Measurements from ENCODE around the gene INPP5A.
"Not testable (repeated sequence)": the region's sequence is repeated elsewhere in the genome, so short reads cannot be mapped to it uniquely, and the experiment has no call there.

The INPP5A gene

DNA sequence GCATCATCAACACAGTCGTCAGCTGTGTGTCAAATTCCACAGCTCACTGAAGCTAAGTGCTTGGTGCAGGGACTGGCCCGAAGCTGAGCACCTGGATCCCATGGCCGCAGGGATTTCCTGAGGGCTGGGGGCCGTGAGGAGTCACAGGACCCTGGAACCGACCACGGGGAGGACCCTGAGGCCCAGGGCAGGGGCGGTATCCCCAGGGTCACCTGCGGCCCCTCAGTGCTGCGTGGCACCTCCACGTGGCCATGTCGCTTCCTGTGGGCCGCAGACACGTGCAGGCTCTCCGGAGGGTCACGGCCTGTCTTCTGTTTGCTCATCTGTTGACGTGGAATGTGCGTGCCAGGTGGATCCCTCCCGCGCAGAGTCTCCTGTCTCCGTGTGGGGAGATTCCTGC is 194.9 kb downstream of the INPP5A start:
- DNase-seq: no peak

DNA sequence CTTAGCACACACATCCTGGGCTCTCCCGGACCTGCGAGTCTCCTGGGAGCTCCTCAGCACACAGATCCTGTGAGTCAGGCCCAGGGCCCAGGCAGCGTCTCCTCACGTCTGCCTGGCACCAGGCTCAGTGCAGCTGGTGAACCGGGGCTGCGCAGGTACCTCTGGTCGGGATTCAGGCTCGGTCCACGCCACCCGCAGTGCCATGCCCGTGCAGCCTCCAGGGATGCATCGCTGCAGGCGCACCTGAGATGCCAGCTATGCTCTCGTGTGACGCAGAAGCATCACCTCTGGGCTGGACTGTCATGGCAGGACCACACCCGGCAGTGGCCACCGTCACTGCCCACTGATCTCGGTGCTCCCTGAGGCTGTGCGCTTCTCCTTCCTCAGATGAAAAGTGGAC is 196.3 kb downstream of the INPP5A start:
- DNase-seq: no peak

DNA sequence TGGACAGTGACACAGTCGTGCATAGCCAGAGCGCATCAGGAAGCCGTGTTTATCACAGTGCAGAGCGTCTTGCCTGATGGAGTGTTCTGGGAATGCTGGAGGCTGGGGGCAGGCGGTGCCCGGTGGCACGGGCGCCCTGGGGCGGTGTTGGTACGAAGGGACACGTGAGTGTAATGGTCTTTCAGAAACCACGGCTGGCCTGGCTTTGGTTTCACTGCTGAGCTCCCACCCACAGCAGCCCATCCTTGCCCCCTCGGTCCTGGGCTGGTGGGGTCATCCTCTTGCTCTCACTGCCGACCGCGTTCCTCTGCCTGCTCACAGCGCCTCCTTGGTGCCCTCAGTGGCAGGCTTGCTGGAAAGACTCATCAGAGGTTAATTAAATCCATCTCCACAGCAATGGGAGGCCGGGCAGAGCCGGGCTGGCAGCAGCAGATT is 197.8 kb downstream of the INPP5A start:
- DNase-seq: no peak

DNA sequence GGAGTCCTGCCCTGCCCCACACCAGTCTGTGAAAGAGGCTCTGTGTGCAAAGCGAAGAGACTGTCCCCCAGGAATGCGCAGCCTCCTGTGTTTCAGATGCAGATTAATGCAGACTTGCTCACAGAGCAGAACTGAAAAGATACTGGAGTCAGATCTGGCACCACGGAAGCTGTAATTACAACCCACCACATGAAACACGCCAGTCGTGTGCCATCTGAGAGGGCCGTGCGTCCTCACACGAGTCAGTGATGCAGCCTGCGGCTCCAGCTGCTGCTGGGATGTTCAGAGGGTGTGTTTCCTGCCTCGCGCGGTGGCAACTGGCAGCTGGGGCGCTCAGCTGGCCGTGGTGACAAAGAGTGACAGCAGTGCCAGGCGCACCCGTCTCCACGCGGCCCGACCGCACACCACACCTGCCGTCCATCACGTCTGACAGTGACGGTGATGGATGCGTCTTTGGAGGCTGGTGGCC is 198.4 kb downstream of the INPP5A start:
- DNase-seq: no peak

DNA sequence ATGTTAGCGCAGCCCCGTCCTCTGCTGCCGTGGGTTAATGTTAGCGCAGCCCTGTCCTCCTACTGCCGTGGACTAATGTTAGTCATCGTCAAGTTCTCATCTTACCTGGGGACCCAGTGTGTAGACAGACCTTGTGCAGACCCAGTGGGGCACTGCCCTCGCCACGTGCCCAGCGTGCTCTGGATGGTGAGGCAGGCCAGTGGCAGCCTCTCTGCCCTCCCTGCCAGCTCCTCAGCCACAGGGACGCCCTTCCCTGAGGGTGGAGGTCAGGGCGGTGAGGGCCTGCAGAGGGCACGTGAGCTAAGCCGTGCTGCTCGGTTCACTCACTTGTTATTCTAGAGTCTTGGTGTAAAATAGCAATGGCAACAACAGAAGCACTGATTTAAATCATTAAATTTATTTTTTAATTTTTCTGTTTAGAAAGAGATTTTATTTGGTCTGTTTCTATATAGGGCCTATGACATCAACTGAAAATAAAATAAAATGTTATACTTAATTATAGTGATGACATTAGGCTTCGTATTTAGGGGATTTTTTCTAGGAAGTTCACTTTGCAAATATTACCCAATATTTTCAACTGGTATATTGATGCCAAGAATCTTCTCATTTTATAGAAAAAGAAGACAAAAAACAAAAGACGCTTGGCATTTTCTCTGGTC is 199.9 kb downstream of the INPP5A start:
- DNase-seq: no peak

DNA sequence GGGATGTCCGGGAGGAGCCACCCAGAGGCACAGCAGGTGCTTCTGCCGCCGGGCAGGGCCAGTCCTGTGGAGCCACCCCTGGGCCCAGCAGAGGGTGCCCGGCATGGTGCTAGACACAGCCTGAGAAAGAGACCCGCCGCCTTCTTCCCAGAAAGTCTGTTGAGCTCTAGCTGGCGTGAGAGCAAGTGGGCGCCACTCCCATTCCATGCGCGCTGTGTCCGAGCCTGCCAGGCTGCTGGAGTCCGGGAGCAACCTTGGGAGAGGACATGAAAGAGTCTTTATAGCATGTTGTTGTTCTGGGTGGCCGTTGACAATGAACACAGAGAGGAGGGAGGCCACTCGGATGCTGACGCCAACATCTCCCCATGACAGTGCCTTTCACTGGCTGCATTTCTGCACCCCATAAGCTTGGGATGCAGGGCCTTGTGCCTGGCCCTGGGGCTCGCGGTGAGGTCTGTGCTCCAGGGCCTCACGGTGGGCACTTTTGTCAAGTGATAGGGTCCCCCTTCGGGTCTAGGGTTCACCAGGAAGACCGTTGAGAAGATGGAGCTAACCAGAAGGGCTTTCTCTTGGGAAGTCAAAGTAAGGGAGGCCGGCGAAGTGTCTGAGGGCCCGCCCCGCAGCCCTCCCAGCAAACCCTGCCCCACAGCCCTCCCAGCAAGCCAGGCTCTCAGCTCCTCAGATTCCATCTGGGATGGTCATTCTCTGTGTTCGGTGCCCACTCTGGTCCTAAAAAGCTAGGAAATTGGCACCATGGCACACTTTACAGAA is 201.1 kb downstream of the INPP5A start:
- DNase-seq: no peak

DNA sequence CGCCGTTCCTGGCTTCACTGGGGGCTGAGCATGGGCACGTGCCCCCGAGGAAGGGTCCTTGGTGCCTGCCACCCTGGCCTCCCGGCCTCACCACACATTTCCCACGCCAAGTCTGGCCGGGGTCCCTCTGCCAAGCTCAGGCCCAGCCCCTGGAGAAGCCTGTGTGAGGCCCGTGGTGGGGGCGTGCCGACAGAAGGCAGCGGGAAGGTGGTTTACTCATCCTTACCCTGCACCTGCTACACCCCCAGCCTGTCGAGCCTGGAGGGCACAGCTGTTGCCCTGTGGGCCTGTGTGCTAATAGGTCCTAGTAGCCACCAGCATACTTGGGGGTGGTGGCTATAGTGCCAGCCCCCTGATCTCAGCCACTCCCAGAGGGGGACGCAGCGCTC is 201.6 kb downstream of the INPP5A start:
- DNase-seq: no peak

DNA sequence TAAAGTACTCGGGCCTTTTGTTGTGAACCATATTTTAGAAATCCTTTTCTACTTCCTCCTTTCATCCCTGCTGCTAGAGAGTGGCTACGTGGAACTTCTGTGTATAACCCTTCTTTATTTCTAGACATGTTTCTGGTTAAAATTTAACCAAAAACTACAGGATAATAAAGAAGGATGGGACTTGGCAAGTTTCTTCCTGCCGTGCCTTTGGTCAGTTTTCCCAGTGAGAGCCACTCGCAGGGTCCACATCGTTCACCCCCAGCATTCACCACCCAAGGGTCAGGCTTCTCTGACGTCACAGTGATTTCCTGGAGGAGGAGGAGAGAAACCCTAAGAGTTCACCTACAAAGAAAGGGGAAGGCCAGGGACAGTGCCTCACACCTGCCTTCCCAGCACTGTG is 203.0 kb downstream of the INPP5A start:
- DNase-seq: no peak

DNA sequence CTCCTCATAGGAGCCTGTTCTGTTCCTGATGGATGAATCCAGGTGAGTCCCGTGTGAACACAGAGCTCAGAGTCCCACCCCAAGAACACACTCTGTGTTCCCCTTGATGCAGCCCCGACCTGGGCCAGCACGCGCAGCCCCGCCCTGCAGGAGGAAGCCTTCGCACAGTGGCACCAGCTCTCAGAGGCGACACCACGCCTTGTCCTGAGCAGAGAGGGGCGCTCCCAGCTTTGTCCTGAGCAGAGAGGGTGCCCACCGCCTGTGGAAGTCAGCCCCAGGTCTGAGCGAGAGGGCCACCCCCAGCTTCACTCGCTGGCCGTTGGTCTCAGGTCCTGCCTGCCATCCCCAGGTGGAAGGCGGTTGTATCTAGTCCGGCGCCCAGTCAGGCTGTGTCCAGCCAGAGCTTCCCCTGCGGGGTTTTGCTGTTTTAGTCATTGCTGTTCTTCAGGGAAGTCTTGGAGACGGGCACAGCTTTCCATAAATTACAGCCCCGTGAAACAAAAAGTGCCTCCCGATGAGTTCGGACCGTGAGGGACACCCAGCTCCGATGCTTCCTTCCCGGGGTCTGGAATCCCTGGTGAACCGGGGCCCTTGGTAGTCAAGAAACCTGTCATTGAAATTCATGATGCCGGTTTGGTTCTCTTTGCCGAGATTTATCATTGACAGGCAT is 204.7 kb downstream of the INPP5A start:
- no peak for DNase-seq

DNA sequence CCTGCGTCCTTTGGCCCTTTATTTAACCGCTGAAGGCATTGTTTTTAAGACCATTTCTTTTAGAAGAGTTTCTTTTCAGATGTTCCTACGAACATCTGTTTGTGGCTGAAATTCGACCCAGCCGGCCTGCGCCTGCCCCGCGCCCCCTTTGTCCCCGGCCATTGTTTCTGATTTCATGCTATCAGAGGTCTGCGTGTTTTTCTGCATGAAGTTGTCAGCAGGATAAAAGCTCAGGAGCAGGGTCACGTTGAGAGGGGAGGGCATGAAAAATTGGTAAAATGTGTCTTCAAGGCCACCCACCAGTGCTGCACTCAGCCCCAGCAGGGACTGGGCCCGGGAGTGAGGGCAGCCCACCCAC is 205.2 kb downstream of the INPP5A start:
- no peak for DNase-seq

DNA sequence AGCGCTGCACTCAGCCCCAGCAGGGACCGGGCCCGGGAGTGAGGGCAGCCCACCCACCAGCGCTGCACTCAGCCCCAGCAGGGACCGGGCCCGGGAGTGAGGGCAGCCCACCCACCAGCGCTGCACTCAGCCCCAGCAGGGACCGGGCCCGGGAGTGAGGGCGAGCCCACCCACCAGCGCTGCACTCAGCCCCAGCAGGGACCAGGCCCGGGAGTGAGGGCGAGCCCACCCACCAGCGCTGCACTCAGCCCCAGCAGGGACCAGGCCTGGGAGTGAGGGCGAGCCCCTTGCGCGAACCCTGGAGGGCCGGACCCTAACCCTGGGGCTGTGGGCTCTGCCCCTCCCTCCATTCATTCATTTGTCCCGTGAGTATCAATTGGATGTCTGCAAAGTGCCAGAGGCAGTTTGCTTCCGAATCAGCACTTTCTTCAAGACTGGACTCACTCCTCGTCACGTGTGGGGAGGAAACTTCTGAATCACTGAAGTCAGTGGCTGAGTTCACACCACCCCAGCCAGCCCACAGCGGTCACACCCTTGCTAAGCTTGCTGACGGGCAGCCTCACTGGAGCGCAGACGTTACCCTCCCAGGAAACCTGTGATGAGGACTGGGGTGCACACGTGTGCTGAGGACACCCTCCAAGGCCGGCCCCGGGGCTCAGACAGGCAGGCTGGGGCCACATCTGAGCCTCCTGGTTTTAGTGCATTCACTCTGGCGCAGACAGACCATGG is 205.8 kb downstream of the INPP5A start:
- not testable (repeated sequence) for DNase-seq

DNA sequence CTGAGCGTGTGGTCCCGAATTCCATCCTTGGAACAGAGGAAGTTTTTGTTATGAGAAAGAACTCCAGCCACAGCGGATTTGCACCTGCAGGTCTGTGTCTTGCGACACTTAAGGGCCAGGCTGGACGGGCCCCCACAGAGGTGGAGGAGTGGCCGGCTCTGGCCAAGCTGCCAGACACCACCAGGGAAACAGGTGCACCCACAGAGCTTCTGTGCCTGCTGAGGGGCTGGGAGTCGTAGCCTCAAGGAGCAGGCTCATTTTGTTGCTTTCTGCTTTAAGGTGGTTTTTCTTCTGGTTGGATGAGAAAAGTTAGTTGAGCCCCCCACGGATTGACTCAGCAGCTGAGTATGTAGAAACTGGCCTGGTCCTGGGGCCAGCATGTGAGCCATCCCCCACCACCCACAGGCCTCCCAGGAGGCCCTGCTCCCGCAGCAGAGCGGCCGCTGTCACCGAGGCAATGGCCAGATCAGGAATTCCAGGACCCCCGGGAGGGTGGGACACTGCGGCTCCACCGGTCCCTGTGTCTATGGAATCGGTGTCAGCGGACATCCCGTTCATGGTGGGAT is 206.4 kb downstream of the INPP5A start:
- DNase-seq: no peak

DNA sequence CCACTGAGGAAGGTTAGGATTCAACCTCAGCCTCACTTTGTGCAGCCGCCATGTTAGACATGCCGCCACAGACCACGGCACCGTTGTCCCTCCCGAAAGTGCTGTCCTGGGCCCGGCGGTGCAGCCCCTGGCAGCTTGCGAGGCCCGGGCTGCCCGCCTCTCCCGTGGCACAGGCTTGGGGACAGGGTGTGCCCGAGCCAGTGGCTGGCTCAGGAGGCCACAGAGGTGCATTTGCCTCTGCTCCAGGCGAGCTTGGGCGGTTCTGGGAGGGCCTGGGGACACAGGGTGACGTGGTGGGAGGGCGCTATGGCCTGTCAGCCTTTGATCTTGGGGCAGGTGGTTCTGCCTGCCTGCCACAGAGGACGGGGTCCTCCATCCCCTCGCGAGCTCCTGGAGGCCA is 207.3 kb downstream of the INPP5A start:
- no peak for DNase-seq

DNA sequence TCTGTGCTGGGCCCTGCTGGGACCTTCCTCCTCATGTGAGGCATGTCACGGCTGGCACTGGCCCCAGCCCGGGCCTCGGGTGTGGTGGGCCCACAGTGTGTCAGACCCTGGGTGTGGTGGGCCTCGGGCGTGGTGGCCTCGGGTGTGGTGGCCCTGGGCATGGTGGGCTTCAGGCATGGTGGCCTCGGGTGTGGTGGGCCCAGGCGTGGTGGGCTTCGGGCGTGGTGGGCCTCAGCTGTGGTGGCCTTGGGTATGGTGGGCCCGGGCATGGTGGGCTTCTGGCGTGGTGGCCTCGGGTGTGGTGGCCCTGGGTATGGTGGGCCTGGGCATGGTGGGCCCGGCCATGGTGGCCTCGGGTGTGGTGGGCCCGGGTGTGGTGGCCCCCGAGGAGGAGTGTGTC is 207.9 kb downstream of the INPP5A start:
- no peak for DNase-seq

DNA sequence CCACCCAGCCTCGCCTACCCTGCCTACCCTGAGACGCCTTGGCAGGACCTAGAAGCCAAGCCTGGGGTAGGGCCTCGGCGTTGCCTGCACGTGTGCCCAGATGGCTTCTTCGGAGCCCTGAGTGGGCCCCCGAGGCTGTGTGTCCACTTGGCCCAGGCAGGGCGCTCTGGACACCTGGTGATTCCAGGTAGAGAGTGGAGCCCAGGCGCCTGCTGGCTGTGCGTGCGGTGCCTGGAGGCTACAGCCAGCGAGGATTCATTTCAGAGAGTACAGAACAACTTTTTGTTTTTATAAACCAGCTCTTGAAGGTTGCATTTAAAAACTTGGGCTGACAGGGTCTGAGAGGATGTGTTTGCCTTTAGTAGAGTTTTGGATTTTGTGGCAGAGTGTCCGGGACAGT is 208.4 kb downstream of the INPP5A start:
- DNase-seq: no peak

DNA sequence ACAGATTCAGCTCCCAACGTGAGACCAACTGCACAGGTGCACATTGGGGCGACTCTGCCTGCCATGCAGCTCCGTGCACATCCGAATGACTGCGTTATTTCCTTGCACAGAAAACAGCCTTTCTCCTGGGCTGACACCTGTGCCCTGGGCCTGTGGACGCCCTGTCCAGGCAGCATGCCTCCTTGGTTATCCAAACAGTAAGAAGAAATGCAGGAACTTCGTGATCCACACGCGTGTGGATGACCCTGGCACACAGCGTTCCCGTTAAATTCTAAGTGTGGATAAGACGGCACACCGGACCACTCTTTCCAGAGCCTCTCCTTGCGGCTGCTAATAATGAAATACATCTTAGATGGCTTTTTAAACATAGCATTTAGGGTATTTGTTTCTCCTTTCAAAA is 208.8 kb downstream of the INPP5A start:
- no peak for DNase-seq

DNA sequence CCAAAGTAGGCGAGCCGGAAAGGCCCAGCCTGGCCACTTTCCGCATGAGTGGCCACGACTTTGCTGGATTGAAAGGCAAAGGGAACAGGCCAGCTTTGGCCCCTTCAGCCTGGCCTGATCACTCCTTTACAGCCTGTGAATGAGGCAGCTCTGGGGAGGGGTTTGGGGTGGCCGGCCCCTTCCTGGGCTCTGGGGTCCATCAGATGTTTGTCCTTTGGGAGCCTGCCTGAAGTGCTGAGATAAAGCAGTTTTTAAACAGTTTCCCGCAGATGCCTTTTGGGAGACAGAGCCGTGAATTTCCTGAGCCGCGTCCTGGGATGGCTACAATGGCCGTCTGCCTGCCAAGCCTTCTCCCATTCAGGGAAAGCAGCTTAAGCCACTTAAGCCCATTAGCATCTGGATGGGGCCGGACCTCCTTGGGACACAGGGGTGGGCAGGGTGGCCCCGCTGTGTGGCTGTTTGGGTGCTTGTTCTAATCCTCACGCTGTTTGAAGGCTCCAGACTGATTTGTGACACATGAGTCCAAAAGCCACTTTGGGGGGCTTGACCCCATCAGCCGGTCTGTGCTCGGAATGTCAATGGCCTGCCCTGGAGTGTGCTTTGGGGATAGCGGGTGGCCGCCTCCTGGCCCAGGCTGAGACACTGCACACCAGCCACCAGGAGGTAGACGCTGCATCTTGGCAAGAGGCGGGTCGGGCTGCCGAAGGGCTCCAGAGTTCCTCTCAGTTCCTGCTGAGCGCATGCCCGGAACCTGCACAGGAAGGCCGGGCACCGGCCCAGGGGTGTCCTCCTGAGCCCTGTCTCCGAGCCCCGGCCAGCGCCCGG is 209.4 kb downstream of the INPP5A start:
- DNase-seq: no peak

DNA sequence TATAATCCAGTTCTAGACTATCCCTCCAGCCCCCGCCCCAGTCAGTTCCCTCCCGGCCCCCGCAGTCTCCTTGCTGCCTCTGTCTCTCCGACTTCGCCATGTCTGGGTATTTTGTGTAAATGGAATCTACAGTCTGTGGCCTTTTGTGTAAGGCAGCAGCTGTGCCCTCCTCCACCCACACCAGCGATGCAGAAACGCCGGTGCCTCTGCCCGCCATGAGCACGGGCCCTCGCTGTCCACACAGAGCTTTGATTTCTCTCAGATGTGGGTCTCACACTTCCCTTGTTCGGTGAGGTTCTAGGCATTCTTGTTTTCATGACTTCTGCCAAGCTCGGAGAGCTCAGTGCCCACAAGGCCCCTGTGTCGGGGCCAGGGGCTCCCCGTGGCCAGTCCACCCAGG is 210.5 kb downstream of the INPP5A start:
- DNase-seq: no peak

DNA sequence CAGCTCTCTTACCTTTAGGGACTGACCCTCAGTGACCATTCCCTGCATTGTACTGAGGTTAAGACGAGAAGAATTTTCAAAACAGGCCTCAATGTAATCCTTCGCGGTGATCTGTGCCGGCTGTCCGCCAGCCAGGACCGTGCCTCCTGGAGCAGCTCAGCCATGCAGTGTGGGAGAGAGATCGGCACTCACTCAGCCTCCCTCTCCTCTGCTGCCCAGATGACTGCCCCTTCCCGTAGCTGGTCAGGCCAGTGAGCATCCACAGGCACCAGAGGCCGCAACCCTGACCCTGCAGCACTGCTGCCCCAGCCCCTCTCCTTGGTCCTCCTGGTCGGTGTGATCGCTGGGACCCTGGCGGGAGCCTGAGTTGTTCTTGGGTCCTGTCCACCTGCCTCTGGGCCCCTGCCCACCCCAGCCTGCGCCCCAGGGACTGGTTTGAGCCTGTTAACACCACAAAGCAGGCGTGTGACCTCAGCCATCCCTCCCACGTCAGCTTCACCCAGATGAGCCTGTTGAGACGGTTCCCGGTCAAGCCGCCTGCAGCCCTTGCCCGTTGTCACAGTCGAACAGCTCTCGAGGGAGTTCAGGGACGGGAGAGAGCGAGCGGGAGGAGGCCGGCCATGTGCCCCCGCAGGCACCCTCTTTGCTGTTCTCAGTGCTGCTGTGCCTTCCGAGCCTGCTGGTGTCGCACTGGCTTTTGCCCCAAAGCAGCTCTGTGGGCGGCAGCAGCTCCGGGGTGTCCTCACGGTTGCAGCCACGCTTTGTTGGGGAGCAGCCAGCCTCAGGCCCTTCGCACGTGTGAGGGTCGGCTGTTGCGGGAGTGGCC is 211.2 kb downstream of the INPP5A start:
- no peak for DNase-seq

DNA sequence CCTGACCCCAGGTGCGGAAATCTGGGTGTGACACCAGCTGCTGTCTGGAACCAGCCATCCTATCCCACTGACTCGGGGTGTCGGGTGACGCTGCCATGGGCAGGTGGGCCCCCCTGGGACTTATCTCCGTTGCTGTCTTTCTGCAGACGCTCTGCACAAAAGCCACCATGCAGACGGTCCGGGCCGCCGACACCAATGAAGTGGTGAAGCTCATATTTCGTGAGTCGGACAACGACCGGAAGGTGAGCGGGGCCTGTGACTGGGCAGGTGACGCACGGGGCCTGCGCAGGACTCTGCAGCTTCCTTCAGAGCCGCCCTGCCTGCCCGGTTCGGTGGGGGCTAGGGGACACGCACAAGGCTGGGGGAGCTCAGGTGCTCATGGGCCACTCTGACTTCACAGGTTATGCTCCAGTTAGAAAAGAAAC is 211.8 kb downstream of the INPP5A start:
- DNase-seq: no peak

DNA sequence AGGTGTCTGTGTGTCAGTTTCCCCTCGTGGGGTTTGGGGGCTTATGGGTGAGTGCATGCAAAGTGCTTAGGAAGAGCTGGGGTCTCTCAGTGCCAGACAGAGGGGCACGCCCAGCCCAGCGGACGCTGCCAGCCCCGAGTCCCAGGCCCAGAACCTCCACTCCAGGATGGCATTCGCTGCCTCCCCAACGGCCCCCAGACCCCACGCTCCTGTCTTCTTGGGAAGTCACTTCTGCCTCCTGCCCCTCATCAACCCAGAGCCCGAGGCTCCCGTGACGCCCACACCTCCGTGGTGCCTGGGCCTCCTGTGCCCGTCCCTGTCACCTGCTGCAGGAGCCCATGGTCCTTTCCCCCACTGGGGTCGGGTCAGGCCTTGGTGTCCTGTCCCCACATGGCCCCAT is 213.3 kb downstream of the INPP5A start:
- DNase-seq: no peak

Data from NCI-H187 treated with DMSO at 0.1 percent for 48 hours (cell line).